Trophoblast cell (in vitro differentiated cells and primary cell): Measurements from ENCODE around the gene POLR1G.
"Not testable (repeated sequence)": the region's sequence is repeated elsewhere in the genome, so short reads cannot be mapped to it uniquely, and the experiment has no call there.

Source experiments
- DNase-seq, 2 donors: peaks; one replicate each; pipeline ENCODE4 v3.0.0-alpha.2; 2016
- H2AFZ ChIP-seq: 2 replicates; pipeline ENCODE4 v1.6.1; 2013; ENCODE audit warnings: low read length, moderate library complexity, mild to moderate bottlenecking; ENCODE audit not compliant: insufficient read depth, poor library complexity
- H2AK5ac ChIP-seq: 2 replicates; pipeline ENCODE4 v1.6.1; 2013; ENCODE audit warnings: mild to moderate bottlenecking, low read length
- H2BK120ac ChIP-seq: 2 replicates; pipeline ENCODE4 v1.6.1; 2013; ENCODE audit warnings: low read length, mild to moderate bottlenecking, moderate library complexity; ENCODE audit not compliant: insufficient read depth, poor library complexity
- H2BK12ac ChIP-seq: 2 replicates; pipeline ENCODE4 v1.6.1; 2013; ENCODE audit warnings: mild to moderate bottlenecking, low read length, moderate library complexity
- H2BK5ac ChIP-seq: 2 replicates; pipeline ENCODE4 v1.6.1; 2013; ENCODE audit warnings: low read length, low read depth, moderate library complexity, mild to moderate bottlenecking; ENCODE audit not compliant: poor library complexity
- H3K14ac ChIP-seq: 2 replicates; pipeline ENCODE4 v1.6.1; 2013; ENCODE audit warnings: mild to moderate bottlenecking, low read length
- H3K18ac ChIP-seq: 2 replicates; pipeline ENCODE4 v1.6.1; 2013; ENCODE audit warnings: mild to moderate bottlenecking, low read length
- H3K23ac ChIP-seq: 2 replicates; pipeline ENCODE4 v1.6.1; 2013; ENCODE audit warnings: low read length
- H3K27ac ChIP-seq: 2 replicates; pipeline ENCODE4 v1.5.1; 2013; ENCODE audit warnings: low read depth, mild to moderate bottlenecking, inconsistent platforms, low read length, moderate library complexity
- H3K27me3 ChIP-seq: 2 replicates; pipeline ENCODE4 v1.6.1; 2013; ENCODE audit warnings: inconsistent platforms, mild to moderate bottlenecking, low read length, moderate library complexity; ENCODE audit not compliant: insufficient read depth
- H3K36me3 ChIP-seq, 2 experiments: 1 replicate in 1 of 2; 2 replicates in 1 of 2; pipeline ENCODE4 v1.6.1; 2013; ENCODE audit warnings: low read length in 2 of 2, mild to moderate bottlenecking in 2 of 2, moderate library complexity in 1 of 2; ENCODE audit not compliant: insufficient read depth in 2 of 2, control insufficient read depth in 1 of 2
- H3K4ac ChIP-seq: 2 replicates; pipeline ENCODE4 v1.6.1; 2013; ENCODE audit warnings: low read depth, mild to moderate bottlenecking, low read length, moderate library complexity
- H3K4me1 ChIP-seq, 2 experiments: 1 replicate in 1 of 2; 2 replicates in 1 of 2; pipeline ENCODE4 v1.6.1; 2013; ENCODE audit warnings: low read length in 2 of 2, mild to moderate bottlenecking in 2 of 2, moderate library complexity in 1 of 2; ENCODE audit not compliant: insufficient read depth in 2 of 2, control insufficient read depth in 1 of 2
- H3K4me2 ChIP-seq: 2 replicates; pipeline ENCODE4 v1.6.1; 2013; ENCODE audit warnings: inconsistent platforms, mild to moderate bottlenecking, low read length, moderate library complexity
- H3K4me3 ChIP-seq: 2 replicates; pipeline ENCODE4 v1.5.1; 2013; ENCODE audit warnings: mild to moderate bottlenecking, low read depth, low read length, inconsistent platforms
- H3K79me1 ChIP-seq: one replicate; pipeline ENCODE4 v1.6.1; 2013; ENCODE audit warnings: low read length
- H3K79me2 ChIP-seq: 2 replicates; pipeline ENCODE4 v1.6.1; 2013; ENCODE audit warnings: low read length, mild to moderate bottlenecking; ENCODE audit not compliant: control insufficient read depth, insufficient read depth, poor library complexity
- H3K9ac ChIP-seq: 2 replicates; pipeline ENCODE4 v1.6.1; 2013; ENCODE audit warnings: mild to moderate bottlenecking, low read length
- H3K9me3 ChIP-seq: 2 replicates; pipeline ENCODE4 v1.6.1; 2013; ENCODE audit warnings: low read depth, mild to moderate bottlenecking, control low read depth, inconsistent platforms, low read length; ENCODE audit not compliant: insufficient read depth
- H4K12ac ChIP-seq: 2 replicates; pipeline ENCODE4 v1.6.1; 2013; ENCODE audit warnings: low read depth, mild to moderate bottlenecking, low read length, moderate library complexity
- H4K8ac ChIP-seq: 2 replicates; pipeline ENCODE4 v1.6.1; 2013; ENCODE audit warnings: low read depth, mild to moderate bottlenecking, low read length, moderate library complexity
- H4K91ac ChIP-seq: one replicate; pipeline ENCODE4 v1.6.1; 2013; ENCODE audit warnings: low read depth, mild to moderate bottlenecking, low read length, moderate library complexity
- WGBS: extraction: QIAGEN DNeasy Blood & Tissue Kit; methylation state at CpG from one replicate; pipeline ENCODE4 v1.1.7; 2013; ENCODE audit warnings: missing lambda C conversion rate; ENCODE audit not compliant: insufficient read length, insufficient coverage; ENCODE audit errors: extremely low coverage; 5-methylcytosine and 5-hydroxymethylcytosine counted together

The POLR1G gene

GRCh38 chr19:45428384-45429231 is 22.2 kb downstream of the POLR1G start:
- Histone ChIP-seq H4K12ac (peak overlapping the region; percentile 76), H3K27ac (peak overlapping the region; percentile 8), H4K91ac (peak overlapping the region; percentile 71), H2BK120ac (peak overlapping the region; percentile 86), H3K4ac (peak overlapping the region; percentile 48), H3K36me3 (no peaks in the 10 kb centered on the region), H3K9ac (peak overlapping the region; percentile 30), H3K79me2 (peaks cover 4% of the 10 kb centered on the region), H3K4me3 (peak overlapping the region; percentile 75), H3K4me2 (peak overlapping the region; percentile 86), H3K27me3 (no peaks in the 10 kb centered on the region), H4K8ac (peak overlapping the region; percentile 80), H3K18ac (peak overlapping the region; percentile 36), H3K9me3 (no peaks in the 10 kb centered on the region), H3K14ac (peak overlapping the region; percentile 58), H3K23ac (no peak overlapping the region), H3K79me1 (peaks cover 15% of the 10 kb centered on the region), H2AK5ac (no peak overlapping the region), H2BK5ac (peak overlapping the region; percentile 22), H2AFZ (peak overlapping the region; percentile 85), H2BK12ac (peak overlapping the region; percentile 10), H3K4me1 (peaks cover 0 to 6% of the 10 kb centered on the region in 2 experiments)
- DNase-seq: peak; percentile 61 to 62
- no CpG with 5 or more reads among the region's 73 CpGs for WGBS

DNA sequence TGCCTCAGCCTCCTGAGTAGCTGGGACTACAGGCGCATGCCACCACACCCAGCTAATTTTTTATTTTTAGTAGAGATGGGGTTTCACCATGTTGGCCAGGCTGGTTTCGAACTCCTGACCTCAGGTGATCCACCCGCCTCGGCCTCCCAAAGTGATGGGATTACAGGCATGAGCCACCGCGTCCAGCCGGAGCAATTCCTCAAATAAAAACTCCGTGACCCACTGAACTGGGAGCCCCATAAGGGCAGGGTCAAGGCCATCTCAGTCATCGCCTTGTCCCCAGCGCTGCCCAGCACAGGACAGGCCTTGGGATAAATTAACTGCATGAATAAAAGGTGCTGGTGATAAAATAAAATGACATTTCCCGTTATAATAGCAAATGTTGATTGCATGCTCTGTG is 23.5 kb downstream of the POLR1G start:
- H3K18ac ChIP-seq, H3K27ac ChIP-seq, H3K36me3 ChIP-seq, H3K4me3 ChIP-seq, H3K23ac ChIP-seq, H4K8ac ChIP-seq, H3K9ac ChIP-seq, H3K9me3 ChIP-seq, DNase-seq, H4K12ac ChIP-seq, H3K4me2 ChIP-seq, H2AFZ ChIP-seq, H2BK120ac ChIP-seq, H2BK5ac ChIP-seq, H3K27me3 ChIP-seq, H3K14ac ChIP-seq, H4K91ac ChIP-seq, H3K79me2 ChIP-seq, H2BK12ac ChIP-seq, H3K4me1 ChIP-seq, H2AK5ac ChIP-seq, H3K79me1 ChIP-seq, H3K4ac ChIP-seq: not testable (repeated sequence)
- WGBS: no CpG with 5 or more reads among the region's 11 CpGs

GRCh38 chr19:45431008-45431407 is 24.6 kb downstream of the POLR1G start:
- H2BK5ac ChIP-seq, H3K9me3 ChIP-seq, H3K14ac ChIP-seq, H2BK120ac ChIP-seq, H3K4ac ChIP-seq, H3K27ac ChIP-seq, H3K4me3 ChIP-seq, H4K91ac ChIP-seq, H2AFZ ChIP-seq, H3K23ac ChIP-seq, H4K8ac ChIP-seq, H2AK5ac ChIP-seq, H3K4me1 ChIP-seq, H4K12ac ChIP-seq, H2BK12ac ChIP-seq, H3K27me3 ChIP-seq, H3K9ac ChIP-seq, H3K79me1 ChIP-seq, H3K79me2 ChIP-seq, H3K4me2 ChIP-seq, H3K18ac ChIP-seq, H3K36me3 ChIP-seq: not testable (repeated sequence)
- no CpG with 5 or more reads among the region's 9 CpGs for WGBS
- peak in 1 of 2 donors; percentile 71 for DNase-seq

DNA sequence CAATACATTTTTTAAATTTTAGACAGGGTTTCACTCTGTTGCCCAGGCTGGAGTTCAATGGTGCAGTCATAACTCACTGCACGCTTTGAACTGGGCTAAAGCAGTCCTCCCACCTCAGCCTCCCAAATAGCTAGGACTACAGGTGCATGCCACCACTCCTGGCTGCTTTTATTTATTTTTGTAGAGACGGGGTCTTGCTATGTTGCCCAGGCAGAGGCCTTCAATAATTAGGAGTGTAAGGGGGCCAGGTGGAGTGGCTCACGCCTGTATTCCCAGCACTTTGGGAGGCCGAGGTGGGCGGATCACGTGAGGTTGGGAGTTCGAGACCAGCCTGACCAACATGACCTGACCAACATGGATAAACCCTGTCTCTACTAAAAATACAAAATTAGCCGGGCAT is 26.1 kb downstream of the POLR1G start:
- not testable (repeated sequence) for H3K18ac ChIP-seq, H3K14ac ChIP-seq, H3K79me2 ChIP-seq, H3K9me3 ChIP-seq, H4K12ac ChIP-seq, H4K8ac ChIP-seq, H2AK5ac ChIP-seq, H3K9ac ChIP-seq, H3K4me3 ChIP-seq, H3K36me3 ChIP-seq, H3K4me2 ChIP-seq, H3K27ac ChIP-seq, H4K91ac ChIP-seq, H2BK12ac ChIP-seq, H3K23ac ChIP-seq, H2BK5ac ChIP-seq, H3K79me1 ChIP-seq, H3K4ac ChIP-seq, H3K4me1 ChIP-seq, H2AFZ ChIP-seq, DNase-seq, H2BK120ac ChIP-seq, H3K27me3 ChIP-seq
- WGBS: no CpG with 5 or more reads among the region's 8 CpGs
